PFSK-1 (cell line): Measurements from ENCODE around the gene LAMB1.

Experiments used
- FOXP2 ChIP-seq: optimal IDR thresholded peaks from 2 replicates; pipeline ENCODE3; 2011; ENCODE audit warnings: borderline replicate concordance, control low read depth, inconsistent platforms; ENCODE audit not compliant: insufficient read depth; ENCODE audit errors: extremely low read length, extremely low read depth
- POLR2AphosphoS5 ChIP-seq: IDR thresholded peaks from 2 replicates; pipeline ENCODE4 v1.6.1; 2012; ENCODE audit warnings: low read depth, mild to moderate bottlenecking, control low read depth, low read length, moderate library complexity
- REST ChIP-seq, 2 experiments: IDR thresholded peaks; 2 replicates each; pipeline versions ENCODE4 v1.6.1 to v1.8.0; 2011 to 2012; ENCODE audit warnings: low read depth in 2 of 2, low read length in 2 of 2, control low read depth in 1 of 2, inconsistent platforms in 1 of 2, mild to moderate bottlenecking in 1 of 2, moderate library complexity in 1 of 2; ENCODE audit not compliant: insufficient read depth in 1 of 2
- SIN3A ChIP-seq: IDR thresholded peaks from 2 replicates; pipeline ENCODE4 v1.6.1; 2012; ENCODE audit warnings: mild to moderate bottlenecking, low read length, moderate library complexity, borderline replicate concordance; ENCODE audit not compliant: insufficient read depth
- TAF1 ChIP-seq: IDR thresholded peaks from 2 replicates; pipeline ENCODE4 v1.6.1; 2012; ENCODE audit warnings: low read length, control low read depth, borderline replicate concordance; ENCODE audit not compliant: insufficient read depth

Gene LAMB1

GRCh38 chr7:107989618-107990373 lies 13.2 kb downstream of the LAMB1 start:
- TF ChIP-seq POLR2AphosphoS5, result no peak

- TF ChIP-seq FOXP2 (no peak), REST (IDR thresholded peaks at IDR 0.05; ENCODE audit: insufficient read depth in 1 of 2, low read depth in 2 of 2, low read length in 2 of 2) (no peak), TAF1 (no peak), SIN3A (no peak), POLR2AphosphoS5 (no peak)
Measured at GRCh38 chr7:107982918-107983389, 20.0 kb downstream of the LAMB1 start.

DNA sequence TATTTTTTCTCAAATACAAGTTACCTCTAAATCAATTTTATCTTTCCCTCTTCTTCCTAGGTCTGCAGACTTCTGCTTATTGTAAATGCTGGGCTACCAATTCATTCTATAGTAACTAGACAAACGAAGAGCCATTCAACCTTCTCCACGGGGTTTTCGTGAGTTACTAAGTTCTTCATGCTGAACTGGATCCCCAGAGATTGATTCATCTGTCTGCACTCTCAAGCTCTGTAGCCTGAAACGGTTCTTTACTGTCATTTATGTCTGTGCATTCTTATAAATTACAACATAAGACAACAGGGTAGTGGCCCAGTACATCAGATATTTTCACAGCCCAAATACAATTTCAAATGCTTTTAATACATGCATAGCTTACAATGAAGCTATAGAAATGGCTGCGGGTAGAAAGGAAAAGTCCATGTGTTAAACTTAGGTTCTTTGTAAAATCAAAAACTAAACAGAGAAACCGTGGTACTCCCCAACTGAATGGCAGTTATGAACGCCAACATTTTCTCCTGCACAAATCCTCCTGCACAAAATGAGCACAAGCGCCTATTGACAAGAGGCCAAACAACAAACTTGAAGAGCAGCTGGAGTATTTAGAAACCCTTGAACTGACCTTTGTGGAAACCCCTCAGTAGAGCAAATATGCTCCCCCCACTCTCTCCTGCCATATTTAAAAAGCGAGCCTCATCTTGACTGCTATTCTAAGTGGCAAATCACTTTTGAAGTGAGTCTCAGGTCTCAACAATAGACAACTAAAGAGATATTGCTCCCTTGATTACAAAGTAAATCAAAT lies 20.7 kb downstream of the LAMB1 start:
- TF ChIP-seq FOXP2, result no peak
- no peak for TF ChIP-seq REST (IDR thresholded peaks at IDR 0.05; ENCODE audit: insufficient read depth in 1 of 2, low read depth in 2 of 2, low read length in 2 of 2)
- TF ChIP-seq TAF1, result no peak
- no peak for TF ChIP-seq SIN3A
- TF ChIP-seq POLR2AphosphoS5, result no peak

- no peak for TF ChIP-seq REST (IDR thresholded peaks at IDR 0.05; ENCODE audit: insufficient read depth in 1 of 2, low read depth in 2 of 2, low read length in 2 of 2)
- no peak for TF ChIP-seq FOXP2
- TF ChIP-seq POLR2AphosphoS5, result no peak
- no peak for TF ChIP-seq SIN3A
- TF ChIP-seq TAF1, result no peak
Measured at GRCh38 chr7:107981466-107981865, 21.5 kb downstream of the LAMB1 start.

DNA sequence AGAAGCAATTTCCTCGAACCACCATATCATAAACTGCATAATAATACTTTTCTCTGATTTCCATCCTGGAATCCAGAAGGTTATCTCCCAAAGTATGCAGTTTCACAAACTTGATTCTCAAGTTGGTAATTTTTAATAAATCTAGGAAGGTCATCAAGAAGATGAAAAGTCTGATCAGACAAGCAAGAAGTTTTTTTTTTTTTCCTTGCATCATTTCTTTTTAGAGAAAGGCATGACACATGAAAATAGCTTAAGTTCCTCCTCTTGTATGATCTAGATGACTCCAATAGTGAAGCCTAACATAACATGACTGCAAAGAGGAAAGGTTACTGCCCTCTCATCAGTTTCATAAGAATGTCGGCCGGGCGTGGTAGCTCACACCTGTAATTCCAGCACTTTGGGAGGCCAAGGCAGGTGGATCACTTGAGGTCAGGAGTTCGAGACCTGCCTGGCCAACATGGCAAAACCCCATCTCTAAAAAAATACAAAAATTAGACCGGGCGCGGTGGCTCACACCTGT lies 22.2 kb downstream of the LAMB1 start:
- TF ChIP-seq FOXP2, result no peak
- TF ChIP-seq POLR2AphosphoS5, result no peak
- TF ChIP-seq SIN3A, result no peak
- no peak for TF ChIP-seq TAF1
- TF ChIP-seq REST (IDR thresholded peaks at IDR 0.05; ENCODE audit: insufficient read depth in 1 of 2, low read depth in 2 of 2, low read length in 2 of 2), result no peak
